H9 (cell line): ENCODE results near the gene SCN1B. TPM values are rescaled to one million over a fixed set of nuclear protein-coding genes. Genes with fewer than 3 reads are reported as not detected.

ENCODE experiments used
- DNase-seq: peaks from one replicate; pipeline ENCODE4 v3.0.0-alpha.2; 2017
- H2AFZ ChIP-seq: one replicate; pipeline ENCODE4 v1.6.1; 2013; ENCODE audit warnings: mild to moderate bottlenecking, low read length, control low read depth, moderate library complexity
- H2AK5ac ChIP-seq: 2 replicates; pipeline ENCODE4 v1.6.1; 2013; ENCODE audit warnings: low read length, control low read depth, mixed read lengths; ENCODE audit not compliant: insufficient read length
- H2BK120ac ChIP-seq: one replicate; pipeline ENCODE4 v1.6.1; 2013; ENCODE audit warnings: low read depth, mild to moderate bottlenecking, low read length, control low read depth, inconsistent platforms; ENCODE audit not compliant: poor library complexity, severe bottlenecking
- H2BK12ac ChIP-seq: 2 replicates; pipeline ENCODE4 v1.6.1; 2013; ENCODE audit warnings: low read length, control low read depth, mixed read lengths, low read depth; ENCODE audit not compliant: insufficient read length
- H2BK15ac ChIP-seq: 2 replicates; pipeline ENCODE4 v1.6.1; 2013; ENCODE audit warnings: low read depth, low read length, control low read depth
- H2BK20ac ChIP-seq: one replicate; pipeline ENCODE4 v1.6.1; 2013; ENCODE audit warnings: low read depth, mild to moderate bottlenecking, low read length, control low read depth, inconsistent platforms; ENCODE audit not compliant: poor library complexity, severe bottlenecking
- H2BK5ac ChIP-seq: 2 replicates; pipeline ENCODE4 v1.6.1; 2013; ENCODE audit warnings: low read length, control low read depth, mixed read lengths; ENCODE audit not compliant: insufficient read length
- H3K14ac ChIP-seq: 2 replicates; pipeline ENCODE4 v1.6.1; 2013; ENCODE audit warnings: low read length, control low read depth; ENCODE audit not compliant: insufficient read depth
- H3K18ac ChIP-seq: 2 replicates; pipeline ENCODE4 v1.6.1; 2013; ENCODE audit warnings: low read depth, mild to moderate bottlenecking, mixed read lengths, low read length, control low read depth; ENCODE audit not compliant: insufficient read length
- H3K23ac ChIP-seq: 2 replicates; pipeline ENCODE4 v1.6.1; 2013; ENCODE audit warnings: low read length, control low read depth, mixed read lengths, low read depth; ENCODE audit not compliant: insufficient read length
- H3K23me2 ChIP-seq: 2 replicates; pipeline ENCODE4 v1.6.1; 2013; ENCODE audit warnings: low read depth, mild to moderate bottlenecking, mixed read lengths, low read length, control low read depth; ENCODE audit not compliant: insufficient read length, poor library complexity, severe bottlenecking
- H3K27ac ChIP-seq: 2 replicates; pipeline ENCODE4 v1.5.1; 2013; ENCODE audit warnings: low read length, control low read depth, mixed read lengths, low read depth; ENCODE audit not compliant: insufficient read length
- H3K27me3 ChIP-seq: 2 replicates; pipeline ENCODE4 v1.6.1; 2013; ENCODE audit warnings: low read length, control low read depth, inconsistent platforms; ENCODE audit not compliant: insufficient read depth
- H3K4ac ChIP-seq: 2 replicates; pipeline ENCODE4 v1.6.1; 2013; ENCODE audit warnings: low read depth, mild to moderate bottlenecking, control low read depth, inconsistent platforms, low read length, moderate library complexity
- H3K4me1 ChIP-seq: 2 replicates; pipeline ENCODE4 v1.6.1; 2013; ENCODE audit warnings: low read length, control low read depth, inconsistent platforms; ENCODE audit not compliant: insufficient read depth
- H3K4me2 ChIP-seq: 2 replicates; pipeline ENCODE4 v1.6.1; 2013; ENCODE audit warnings: low read length, control low read depth, mixed read lengths; ENCODE audit not compliant: insufficient read length, insufficient read depth
- H3K56ac ChIP-seq: 2 replicates; pipeline ENCODE4 v1.6.1; 2013; ENCODE audit warnings: low read depth, mild to moderate bottlenecking, mixed read lengths, low read length, control low read depth; ENCODE audit not compliant: insufficient read length
- H3K79me1 ChIP-seq: 2 replicates; pipeline ENCODE4 v1.6.1; 2013; ENCODE audit warnings: low read depth, mild to moderate bottlenecking, moderate library complexity, low read length, control low read depth, inconsistent platforms; ENCODE audit not compliant: insufficient read depth, poor library complexity, severe bottlenecking
- H3K79me2 ChIP-seq: 2 replicates; pipeline ENCODE4 v1.6.1; 2013; ENCODE audit warnings: low read length, control low read depth, inconsistent platforms; ENCODE audit not compliant: insufficient read depth
- H3K9ac ChIP-seq: 2 replicates; pipeline ENCODE4 v1.6.1; 2013; ENCODE audit warnings: low read length, control low read depth, mixed read lengths; ENCODE audit not compliant: insufficient read length; ENCODE audit errors: extremely low read depth
- H3K9me3 ChIP-seq: one replicate; pipeline ENCODE4 v1.6.1; 2013; ENCODE audit warnings: low read depth, low read length, inconsistent platforms; ENCODE audit not compliant: control insufficient read depth
- H3T11ph ChIP-seq: one replicate; pipeline ENCODE4 v1.6.1; 2013; ENCODE audit warnings: mild to moderate bottlenecking, low read length, control low read depth, inconsistent platforms
- H4K20me1 ChIP-seq: one replicate; pipeline ENCODE4 v1.6.1; 2013; ENCODE audit not compliant: control insufficient read depth, insufficient read length, insufficient read depth
- H4K5ac ChIP-seq: 2 replicates; pipeline ENCODE4 v1.6.1; 2013; ENCODE audit warnings: low read depth, mild to moderate bottlenecking, mixed read lengths, low read length, control low read depth; ENCODE audit not compliant: insufficient read length
- H4K8ac ChIP-seq: replicated peaks from 2 replicates; pipeline ENCODE4 v1.6.1; 2013; ENCODE audit warnings: low read length, control low read depth, mixed read lengths, low read depth; ENCODE audit not compliant: insufficient read length
- H4K91ac ChIP-seq: 2 replicates; pipeline ENCODE4 v1.6.1; 2013; ENCODE audit warnings: low read depth, mild to moderate bottlenecking, moderate library complexity, mixed read lengths, low read length, control low read depth; ENCODE audit not compliant: insufficient read length
- H3K27ac Mint-ChIP-seq, 3 experiments: 2 replicates in 2 of 3; 3 replicates in 1 of 3; pipeline ENCODE4 v1.8.0; 2020 to 2021; ENCODE audit warnings: mixed read lengths in 3 of 3, mild to moderate bottlenecking in 1 of 3, moderate library complexity in 1 of 3
- H3K27me3 Mint-ChIP-seq: 2 replicates; pipeline ENCODE4 v1.8.0; 2021; ENCODE audit warnings: low read depth, mild to moderate bottlenecking, moderate library complexity, mixed read lengths
- H3K36me3 Mint-ChIP-seq, 3 experiments: 2 replicates in 2 of 3; 3 replicates in 1 of 3; pipeline ENCODE4 v1.8.0; 2020 to 2021; ENCODE audit warnings: low read depth in 3 of 3, mixed read lengths in 3 of 3; ENCODE audit not compliant: insufficient read depth in 1 of 3
- H3K4me1 Mint-ChIP-seq, 2 experiments: 2 replicates each; pipeline ENCODE4 v1.8.0; 2020; ENCODE audit warnings: mixed read lengths in 2 of 2
- H3K4me3 Mint-ChIP-seq, 2 experiments: 2 replicates in 1 of 2; 3 replicates in 1 of 2; pipeline ENCODE4 v1.8.0; 2020 to 2021; ENCODE audit warnings: mild to moderate bottlenecking in 2 of 2, mixed read lengths in 2 of 2, moderate library complexity in 1 of 2
- H3K9me3 Mint-ChIP-seq, 2 experiments: 2 replicates in 1 of 2; 3 replicates in 1 of 2; pipeline ENCODE4 v1.8.0; 2020; ENCODE audit warnings: mild to moderate bottlenecking in 2 of 2, mixed read lengths in 2 of 2, moderate library complexity in 1 of 2
- CTCF ChIP-seq: fragments of 200-600 bp; sonication (generic); conservative IDR thresholded peaks from 3 replicates; pipeline ENCODE4 v1.8.0; 2021; ENCODE audit warnings: antibody characterized with exemption, mild to moderate bottlenecking
- WGBS: extraction: QIAGEN DNeasy Blood & Tissue Kit; methylation state at CpG from one replicate; pipeline ENCODE4 v1.1.7; 2013; ENCODE audit warnings: missing lambda C conversion rate, low lambda C conversion rate, mixed read lengths; ENCODE audit not compliant: insufficient read length; ENCODE audit errors: extremely low coverage; 5-methylcytosine and 5-hydroxymethylcytosine counted together
- total RNA-seq: library from RNA; stranded (reverse); gene quantifications from 2 replicates; pipeline ENCODE4 v1.2.1, GENCODE V29; 2021

Gene SCN1B
- total RNA-seq, 1 experiment from 2014 or later: 3.8 TPM

- Histone ChIP-seq H3K79me1 (peaks cover 8% of the 10 kb centered on the region), H3K27me3 (no peaks in the 10 kb centered on the region), H2BK20ac (no peak overlapping the region), H4K91ac (no peak overlapping the region), H3K23ac (no peak overlapping the region), H3K79me2 (peaks cover 7% of the 10 kb centered on the region; the same call in 1 of the 2 replicates), H4K5ac (no peak overlapping the region), H2BK120ac (no peak overlapping the region), H2AFZ (no peak overlapping the region), H3K4me2 (no peak overlapping the region), H4K20me1 (peaks cover 2% of the 10 kb centered on the region), H3K27ac (no peak overlapping the region), H2BK15ac (no peak overlapping the region), H3K4me1 (no peaks in the 10 kb centered on the region), H3T11ph (no peak overlapping the region), H2AK5ac (no peak overlapping the region), H3K23me2 (no peaks in the 10 kb centered on the region), H3K14ac (no peak overlapping the region; the same call in 1 of the 2 replicates), H3K56ac (no peak overlapping the region), H3K9ac (no peak overlapping the region), H3K4ac (no peak overlapping the region), H2BK12ac (no peak overlapping the region), H3K18ac (no peak overlapping the region), H3K9me3 (no peaks in the 10 kb centered on the region), H2BK5ac (no peak overlapping the region), H4K8ac (no peak overlapping the region)
- Mint-ChIP-seq H3K27me3 (no peaks in the 10 kb centered on the region), H3K9me3 (no peaks in the 10 kb centered on the region), H3K4me3 (no peak overlapping the region), H3K27ac (peak overlapping the region in 2 of 3 experiments; percentile 62 to 67; a peak in 3 of 7 replicates), H3K4me1 (0 out of 4 replicates have a peak, but pooled peaks cover 0 to 6% of the 10 kb centered on the region in 2 experiments), H3K36me3 (peaks cover 70 to 87% (median 84%) of the 10 kb centered on the region in 3 experiments)
- WGBS: no CpG with 5 or more reads among the region's 13 CpGs
- TF ChIP-seq CTCF: no peak
- no peak for DNase-seq
These were observed 19.1 kb upstream of the SCN1B start for GRCh38 chr19:35011091-35011689.
